RWPE1 (cell line): ENCODE data around the gene SHISA6.

Experiments used
- CTCF ChIA-PET: fragments of 350-600 bp; sonication (Branson Sonifier 250); formaldehyde crosslinking; extraction: SDS; loops from one replicate; lab custom pipeline; 2021; lab: Yijun Ruan, JAX
- POLR2A ChIA-PET: fragments of 400-600 bp; formaldehyde crosslinking; extraction: SDS; loops from one replicate; lab custom pipeline; 2020; ENCODE audit warnings: antibody characterized with exemption; ENCODE audit not compliant: low non-redundant PET; lab: Yijun Ruan, JAX
- DNase-seq: peaks from one replicate; pipeline ENCODE4 v3.0.0; 2012; ENCODE audit warnings: low spot score
- H3K27ac ChIP-seq: fragments of 450-650 bp; 2 replicates; pipeline ENCODE4 v1.5.1; 2017
- TF ChIP-seq, protein P1 (sequence below): fragments of 450-650 bp; conservative IDR thresholded peaks from 2 replicates; pipeline ENCODE4 v1.5.1; 2017; ENCODE audit warnings: low read depth, mild to moderate bottlenecking

Gene SHISA6

DNA sequence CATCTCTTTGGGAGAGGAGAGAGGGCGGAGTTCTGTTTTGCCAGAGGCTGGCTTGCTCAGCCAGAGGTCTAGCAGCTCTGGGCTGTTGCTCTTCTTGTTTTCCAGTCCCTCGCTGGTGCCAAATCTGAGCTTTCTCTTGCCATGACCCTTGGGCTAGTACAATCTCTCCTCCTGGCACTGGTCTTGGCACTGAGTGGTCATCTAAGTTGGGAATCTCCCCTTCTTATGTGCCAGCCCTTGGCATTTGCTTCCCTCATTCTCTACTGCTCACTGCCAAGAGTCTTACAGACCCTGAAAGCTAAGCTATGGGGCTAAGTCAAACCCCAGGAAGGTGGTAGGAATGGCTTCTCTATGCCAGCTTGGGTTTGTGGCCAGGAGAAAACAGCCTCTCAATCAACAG, 148.6 kb downstream of the SHISA6 start:
- TF ChIP-seq, protein P1, sequence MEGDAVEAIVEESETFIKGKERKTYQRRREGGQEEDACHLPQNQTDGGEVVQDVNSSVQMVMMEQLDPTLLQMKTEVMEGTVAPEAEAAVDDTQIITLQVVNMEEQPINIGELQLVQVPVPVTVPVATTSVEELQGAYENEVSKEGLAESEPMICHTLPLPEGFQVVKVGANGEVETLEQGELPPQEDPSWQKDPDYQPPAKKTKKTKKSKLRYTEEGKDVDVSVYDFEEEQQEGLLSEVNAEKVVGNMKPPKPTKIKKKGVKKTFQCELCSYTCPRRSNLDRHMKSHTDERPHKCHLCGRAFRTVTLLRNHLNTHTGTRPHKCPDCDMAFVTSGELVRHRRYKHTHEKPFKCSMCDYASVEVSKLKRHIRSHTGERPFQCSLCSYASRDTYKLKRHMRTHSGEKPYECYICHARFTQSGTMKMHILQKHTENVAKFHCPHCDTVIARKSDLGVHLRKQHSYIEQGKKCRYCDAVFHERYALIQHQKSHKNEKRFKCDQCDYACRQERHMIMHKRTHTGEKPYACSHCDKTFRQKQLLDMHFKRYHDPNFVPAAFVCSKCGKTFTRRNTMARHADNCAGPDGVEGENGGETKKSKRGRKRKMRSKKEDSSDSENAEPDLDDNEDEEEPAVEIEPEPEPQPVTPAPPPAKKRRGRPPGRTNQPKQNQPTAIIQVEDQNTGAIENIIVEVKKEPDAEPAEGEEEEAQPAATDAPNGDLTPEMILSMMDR = no peak
- POLR2A ChIA-PET = no interaction called here
- CTCF ChIA-PET = no interaction called here
- no peak overlapping the region for H3K27ac ChIP-seq
- DNase-seq = no peak

DNA sequence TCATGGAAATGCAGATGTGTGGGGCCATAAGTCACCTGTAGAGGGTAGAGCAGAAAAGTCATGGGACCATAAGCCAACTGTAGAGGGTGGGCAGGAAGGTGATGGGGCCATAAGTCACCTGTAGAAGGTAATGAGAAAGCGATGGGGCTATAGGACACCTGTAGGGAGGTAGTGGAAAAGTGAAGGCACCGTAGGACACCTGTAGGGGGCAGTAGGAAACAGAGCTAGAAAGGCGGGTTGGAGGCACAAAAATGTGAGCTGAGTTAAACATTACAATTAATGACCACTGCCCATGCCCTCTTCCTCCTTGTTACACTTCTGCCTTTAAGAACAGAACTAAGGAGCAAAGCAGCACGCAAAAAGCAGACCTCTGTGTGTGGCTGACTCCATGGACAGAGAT, 150.1 kb downstream of the SHISA6 start:
- POLR2A ChIA-PET = no interaction called here
- no peak overlapping the region for H3K27ac ChIP-seq
- CTCF ChIA-PET = interaction anchor here (0.5 kb wide), 2 partner anchors 546 to 1188 kb away, joined by 3 read pairs; no protein-coding TSS in a partner anchor
- no peak for DNase-seq
- TF ChIP-seq, protein P1 = no peak

DNA sequence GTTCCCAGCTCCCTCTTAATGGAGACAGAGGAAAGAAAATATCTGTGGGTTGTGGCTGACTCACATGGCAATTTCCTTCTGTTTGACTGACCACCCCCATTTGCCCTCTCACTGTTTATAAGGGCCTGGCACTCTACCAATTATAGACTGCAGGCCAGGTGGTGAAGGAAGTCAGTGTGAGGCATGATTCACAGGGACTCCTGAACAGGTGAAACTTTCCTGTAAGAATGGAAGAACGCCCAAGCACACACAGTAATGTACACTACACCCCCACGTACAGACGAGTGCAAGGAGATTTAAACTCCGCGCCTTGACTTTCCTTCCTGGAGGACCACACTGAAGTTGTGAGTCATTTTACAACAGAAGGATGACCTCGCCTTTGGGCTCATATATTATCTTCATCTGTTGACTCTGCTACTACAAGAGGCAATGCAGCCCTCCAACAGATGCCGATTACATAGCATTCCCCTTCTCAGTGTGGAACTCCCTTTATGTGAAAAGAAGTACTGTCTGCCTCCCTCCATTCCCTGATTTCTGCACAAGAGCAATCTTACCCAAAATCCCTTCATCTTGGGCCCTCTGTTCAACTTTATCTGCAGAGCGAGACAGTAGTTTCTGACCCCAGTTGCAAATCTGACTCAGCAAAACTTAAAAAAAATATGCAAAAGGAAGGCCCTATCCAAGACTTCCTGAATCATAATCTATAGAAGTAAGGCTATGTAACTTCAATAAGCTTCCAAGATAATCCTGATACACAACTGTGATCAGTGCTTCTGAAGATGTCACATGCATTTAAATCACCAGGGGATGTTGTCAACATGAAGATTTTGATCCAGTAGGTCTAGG, 163.6 kb downstream of the SHISA6 start:
- ChIA-PET CTCF (no interaction called here), POLR2A (no interaction called here)
- H3K27ac ChIP-seq = no peak overlapping the region
- TF ChIP-seq, protein P1 = no peak
- no peak for DNase-seq

DNA sequence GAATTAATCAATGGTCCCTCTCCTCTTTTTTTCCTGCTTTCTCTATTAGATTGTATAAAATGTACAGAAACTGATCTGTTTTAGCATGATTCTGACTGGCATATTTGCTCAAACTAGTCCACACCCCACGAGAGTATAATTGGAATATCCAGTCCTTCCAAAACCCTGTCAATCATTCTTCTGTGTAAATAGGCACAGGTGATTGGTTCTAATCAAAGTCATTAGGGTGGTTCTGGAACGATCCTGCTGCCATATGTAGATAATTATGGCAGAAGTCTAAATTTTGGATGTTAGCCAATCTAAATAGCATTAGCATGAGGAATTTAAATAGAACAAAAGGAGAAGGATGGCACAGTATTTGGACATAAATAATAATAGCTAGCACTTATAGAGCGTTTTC, 165.7 kb downstream of the SHISA6 start:
- DNase-seq = no peak
- POLR2A ChIA-PET = no interaction called here

DNA sequence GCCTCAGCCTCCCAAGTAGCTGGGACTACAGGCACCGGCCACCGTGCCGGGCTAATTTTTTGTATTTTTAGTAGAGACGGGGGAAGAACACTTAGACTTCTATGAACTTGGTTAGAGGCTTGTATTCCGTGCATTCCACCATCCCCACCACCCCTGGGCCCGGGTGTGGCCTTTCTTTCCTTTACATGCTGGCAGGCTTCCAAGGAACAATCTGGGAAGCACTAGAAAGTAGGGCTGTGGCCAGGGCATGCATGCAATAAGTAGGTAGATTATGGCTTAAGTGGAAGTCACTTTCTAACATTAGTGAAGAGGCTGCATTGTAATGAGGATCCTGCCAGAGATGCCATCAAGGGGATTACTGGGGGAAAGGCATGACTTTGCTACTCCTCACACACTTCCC, 171.6 kb downstream of the SHISA6 start:
- CTCF ChIA-PET = no interaction called here
- no peak for DNase-seq
- TF ChIP-seq, protein P1 = no peak
- POLR2A ChIA-PET = no interaction called here
- H3K27ac ChIP-seq = no peak overlapping the region

More for the DNA sequence above, 165.7 kb downstream of the SHISA6 start:
- no peak overlapping the region for H3K27ac ChIP-seq
- CTCF ChIA-PET = no interaction called here
- TF ChIP-seq, protein P1 = no peak

DNA sequence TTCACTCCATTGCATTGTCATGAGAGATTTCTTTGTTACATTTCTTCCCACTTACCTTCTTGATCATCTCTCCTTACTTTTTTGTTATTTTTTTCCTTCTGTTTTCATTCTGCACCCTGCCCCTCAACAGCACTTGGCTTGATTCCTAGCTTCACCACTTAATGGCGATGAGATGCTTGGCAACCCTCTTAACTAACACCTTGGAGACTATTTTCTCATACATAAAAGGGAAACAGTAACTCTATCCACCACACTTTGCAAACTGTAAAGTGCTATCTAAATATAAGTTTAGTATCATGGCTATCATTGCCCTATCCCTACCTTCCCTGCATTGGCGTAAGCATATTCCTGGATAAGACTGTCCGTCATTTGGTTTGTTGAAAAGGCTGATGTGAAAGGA, 177.3 kb downstream of the SHISA6 start:
- DNase-seq = no peak
- POLR2A ChIA-PET = no interaction called here
- TF ChIP-seq, protein P1 = no peak
- CTCF ChIA-PET = no interaction called here
- H3K27ac ChIP-seq = no peak overlapping the region
